GM18858 (cell line): ENCODE measurements around the gene PRRX2.
"Not testable (repeated sequence)": the region's sequence is repeated elsewhere in the genome, so short reads cannot be mapped to it uniquely, and the experiment has no call there.

Experiments used
- ATAC-seq: cut with Tn5 transposase; IDR thresholded peaks from one replicate; pipeline ENCODE4 v1.9.1; 2021; ENCODE audit not compliant: unreplicated experiment

Gene PRRX2

GRCh38 chr9:129731477-129732085, 66.1 kb downstream of the PRRX2 start:
- ATAC-seq = no peak

GRCh38 chr9:129732100-129732499, 66.7 kb downstream of the PRRX2 start:
- no peak for ATAC-seq

GRCh38 chr9:129732946-129733631, 67.6 kb downstream of the PRRX2 start:
- no peak for ATAC-seq

DNA sequence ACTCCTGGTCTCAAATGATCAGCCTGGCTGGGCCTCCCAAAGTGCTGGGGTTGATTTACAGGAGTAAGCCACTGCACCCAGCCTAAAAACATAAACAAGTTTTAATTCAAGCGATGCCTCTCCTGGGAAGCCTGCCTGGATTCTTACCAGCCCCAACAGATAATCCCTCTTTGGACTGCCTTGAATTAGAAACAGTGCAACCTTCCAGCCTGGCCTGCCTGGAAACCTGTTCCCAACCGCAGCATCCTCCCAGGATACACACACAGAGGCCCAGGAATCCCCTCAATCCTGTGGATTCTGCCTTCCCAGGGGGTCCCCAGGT, 68.1 kb downstream of the PRRX2 start:
- no peak for ATAC-seq

DNA sequence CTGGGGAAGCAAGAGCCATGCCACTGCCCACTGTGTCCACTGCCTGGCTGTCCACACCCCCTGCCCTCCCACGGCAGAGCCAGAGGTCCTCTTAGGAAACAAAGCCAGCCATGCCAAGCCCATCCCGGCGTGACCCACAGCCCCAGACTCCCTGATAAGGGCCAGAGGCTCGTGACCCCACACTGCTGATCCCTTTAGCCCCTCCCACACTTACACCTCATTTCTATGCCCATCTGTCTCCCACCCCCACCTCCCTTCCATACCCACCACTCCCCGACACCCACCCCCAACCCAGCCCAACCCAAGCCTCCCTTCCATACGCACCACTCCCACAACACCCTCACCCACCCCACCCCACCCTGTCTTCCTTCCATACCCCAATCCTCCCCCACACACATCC, 70.1 kb downstream of the PRRX2 start:
- no peak for ATAC-seq

- ATAC-seq = no peak
Observed at GRCh38 chr9:129736334-129736733, 70.9 kb downstream of the PRRX2 start.

GRCh38 chr9:129737479-129738274, 72.2 kb downstream of the PRRX2 start:
- no peak for ATAC-seq

DNA sequence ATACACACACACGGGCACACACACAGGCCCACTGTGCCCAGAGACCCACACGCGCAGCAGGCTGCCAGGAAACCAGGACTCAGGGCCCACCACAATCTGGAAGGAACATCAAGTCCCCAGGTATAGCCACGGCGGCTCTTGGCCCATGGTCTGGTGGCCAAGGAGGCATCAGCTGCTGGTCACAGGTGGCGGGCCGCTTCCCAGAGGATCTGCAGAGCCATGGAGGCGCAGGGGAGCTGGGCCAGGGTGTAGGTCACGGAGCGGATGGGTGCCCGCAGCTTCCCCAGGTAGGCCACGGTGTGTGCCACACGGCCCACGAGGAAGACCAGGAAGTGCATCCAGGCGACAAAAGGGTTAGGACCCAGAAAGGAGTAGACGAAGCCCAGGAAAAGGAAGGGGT, 74.0 kb downstream of the PRRX2 start:
- ATAC-seq = no peak

DNA sequence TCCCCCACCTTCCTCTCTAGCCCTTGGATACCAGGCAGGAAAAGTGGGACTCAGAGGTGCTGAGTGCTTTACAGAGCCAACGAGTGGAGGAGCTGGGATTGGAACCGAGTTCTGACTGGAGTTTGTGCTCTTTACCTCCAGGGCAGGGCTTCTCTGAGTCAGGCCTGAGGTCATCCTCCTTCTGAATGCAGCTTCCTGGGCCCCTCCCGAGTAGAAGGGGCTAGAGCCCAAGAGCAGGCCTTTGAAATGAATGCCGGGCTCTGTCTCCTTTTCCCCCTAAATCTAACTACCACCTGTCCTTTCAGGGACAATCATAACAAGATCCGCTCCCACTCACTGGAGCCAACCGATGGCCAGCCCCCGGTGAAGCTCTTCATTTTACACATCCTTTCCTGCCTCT, 74.7 kb downstream of the PRRX2 start:
- no peak for ATAC-seq

DNA sequence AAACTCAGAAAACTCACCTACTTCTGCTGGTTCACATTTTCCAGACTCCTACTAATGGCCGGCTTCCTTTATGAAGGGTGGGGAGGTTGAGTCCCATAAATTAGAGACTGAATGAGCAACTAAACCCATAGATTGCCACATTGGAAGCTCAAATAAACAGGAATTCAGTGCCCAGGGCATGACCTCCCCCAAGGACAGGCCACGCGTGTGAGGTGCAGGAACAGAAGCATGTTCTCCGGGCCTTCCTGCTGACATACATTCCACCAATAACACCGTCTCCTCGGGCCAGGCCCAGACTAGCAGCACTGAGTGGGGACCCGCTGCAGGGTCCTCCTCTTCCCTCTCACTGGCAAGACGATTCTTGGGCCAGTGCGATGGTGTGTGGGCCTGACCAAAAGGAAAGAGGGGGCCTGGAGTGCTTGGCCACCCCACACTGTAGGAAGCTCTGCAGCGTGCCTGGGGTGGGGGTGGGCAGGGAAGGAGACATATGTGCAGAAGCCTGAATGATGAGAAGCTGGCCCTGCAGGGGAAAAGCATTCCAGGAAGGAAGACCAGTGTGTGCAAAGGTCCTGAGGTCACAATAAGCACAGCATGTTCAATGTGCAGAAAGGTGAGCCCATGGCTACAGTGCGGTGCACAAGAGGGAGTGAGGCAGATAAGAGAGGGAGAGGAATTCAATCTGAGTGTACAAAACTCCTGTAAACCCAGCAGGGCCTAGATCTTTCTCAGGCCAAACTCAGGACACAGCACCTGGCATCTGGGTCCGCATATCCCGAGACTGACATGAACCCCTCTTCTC, 75.4 kb downstream of the PRRX2 start:
- ATAC-seq = no peak

GRCh38 chr9:129745200-129745599, 79.8 kb downstream of the PRRX2 start:
- no peak for ATAC-seq

- ATAC-seq = no peak
Observed at GRCh38 chr9:129746092-129746777, 80.8 kb downstream of the PRRX2 start.

GRCh38 chr9:129748249-129748648, 82.8 kb downstream of the PRRX2 start:
- ATAC-seq = no peak

DNA sequence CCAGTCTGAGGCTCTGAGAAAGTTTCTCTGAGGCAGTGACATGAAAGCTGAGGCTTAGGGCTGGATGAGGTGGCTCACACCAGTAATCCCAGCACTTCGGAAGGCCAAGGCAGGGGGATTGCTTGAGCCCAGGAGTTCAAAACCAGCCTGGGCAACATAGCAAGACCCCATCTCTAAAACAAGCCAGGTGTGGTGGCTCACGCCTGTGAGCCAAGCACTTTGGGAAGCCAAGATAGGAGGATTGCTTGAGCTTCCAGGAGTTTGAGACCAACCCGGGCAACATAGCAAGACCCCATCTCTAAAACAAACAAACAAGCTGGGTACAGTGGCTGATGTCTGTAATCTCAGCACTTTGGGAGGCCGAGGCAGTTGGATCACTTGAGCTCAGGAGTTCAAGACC, 83.6 kb downstream of the PRRX2 start:
- ATAC-seq = not testable (repeated sequence)

- no peak for ATAC-seq
Observed at GRCh38 chr9:129749575-129749974, 84.1 kb downstream of the PRRX2 start.

DNA sequence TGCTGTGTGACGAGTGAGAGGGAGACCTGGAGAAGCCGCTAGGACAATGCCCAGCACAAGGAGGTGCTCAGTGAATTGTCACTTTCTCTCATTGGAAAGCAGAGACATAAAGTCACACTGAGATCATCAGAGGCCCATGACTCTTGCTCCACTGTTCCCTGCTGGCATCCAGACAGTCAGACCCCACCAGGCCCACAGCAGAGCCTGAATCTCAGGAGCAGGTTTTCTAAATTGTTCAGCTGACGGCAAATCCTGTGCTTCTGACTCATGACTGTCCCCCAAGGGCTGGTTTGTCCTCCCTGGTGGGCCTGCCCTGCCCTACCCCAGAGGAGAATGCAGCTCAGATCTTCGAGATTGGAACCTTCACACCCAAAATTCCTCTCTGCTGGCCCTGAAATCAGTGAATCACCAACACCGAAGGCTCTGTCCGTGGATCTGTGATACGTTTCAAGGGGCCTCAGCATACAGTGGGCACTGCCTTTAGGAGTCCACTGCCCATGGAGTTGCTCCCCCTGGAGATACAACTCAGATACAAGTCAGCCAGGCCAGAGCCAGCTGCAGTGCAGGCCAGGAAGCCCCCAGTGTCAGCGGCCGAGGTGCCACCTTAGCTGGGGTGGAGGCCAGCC, 84.7 kb downstream of the PRRX2 start:
- ATAC-seq = no peak

DNA sequence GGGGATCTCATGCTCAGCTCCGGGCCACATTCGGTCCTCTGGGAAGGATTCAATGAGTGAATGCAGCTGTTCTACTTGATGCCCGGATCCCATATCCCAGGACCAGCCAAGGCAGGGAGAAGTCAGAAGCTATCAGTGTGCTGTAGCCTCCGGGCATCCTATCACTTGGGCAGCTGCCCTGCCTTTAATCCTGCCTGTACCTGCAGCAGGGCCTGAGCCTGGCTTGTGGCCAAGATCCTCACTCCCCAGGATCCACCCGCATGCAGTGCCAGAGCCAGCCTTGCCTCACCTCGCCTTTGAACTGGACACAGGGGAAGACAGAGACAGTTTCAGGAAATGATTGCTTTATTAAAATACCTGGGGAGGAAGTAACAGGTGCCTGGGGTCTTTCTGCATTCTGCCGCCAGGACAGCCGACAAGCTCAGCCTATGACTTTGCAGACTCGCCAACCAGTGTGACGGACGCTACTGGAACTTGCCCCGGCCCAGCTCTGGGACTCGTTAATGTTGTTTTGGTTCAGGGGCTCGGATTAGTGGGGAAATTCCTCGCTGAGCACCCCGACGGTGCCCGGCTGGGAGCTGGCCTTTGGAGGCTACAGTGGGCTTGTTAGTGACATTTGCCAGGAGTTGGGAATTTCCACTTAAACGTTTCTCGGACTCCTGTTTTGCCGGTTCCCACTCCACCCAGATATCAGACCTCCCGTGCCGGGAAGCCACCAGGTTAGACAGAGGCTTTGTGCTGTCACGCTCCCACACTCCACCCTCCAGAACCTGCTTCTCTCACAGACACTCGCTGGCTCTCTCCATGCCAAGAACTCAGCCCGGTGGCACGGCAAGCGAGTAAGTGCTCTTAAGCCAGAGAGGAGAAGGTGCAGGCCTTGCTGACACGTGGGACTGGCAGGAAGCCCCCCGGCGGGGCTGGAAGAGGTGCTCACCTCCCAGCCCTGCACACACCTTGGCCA, 86.7 kb downstream of the PRRX2 start:
- ATAC-seq = no peak

- no peak for ATAC-seq
Observed at GRCh38 chr9:129752900-129753729, 87.7 kb downstream of the PRRX2 start, which contains the start of gene PTGES. PTGES (minus strand) TSS chr9:129753042; CDS start chr9:129753012, 30 bp downstream.
